HG02678 (cell line): ENCODE results near the gene CYS1.
"Not testable (repeated sequence)": the region's sequence is repeated elsewhere in the genome, so short reads cannot be mapped to it uniquely, and the experiment has no call there.

Source experiments
- ATAC-seq: cut with Tn5 transposase; IDR thresholded peaks from one replicate; pipeline ENCODE4 v1.9.1; 2021; ENCODE audit warnings: mild to moderate bottlenecking, moderate library complexity; ENCODE audit not compliant: unreplicated experiment

The CYS1 gene

DNA sequence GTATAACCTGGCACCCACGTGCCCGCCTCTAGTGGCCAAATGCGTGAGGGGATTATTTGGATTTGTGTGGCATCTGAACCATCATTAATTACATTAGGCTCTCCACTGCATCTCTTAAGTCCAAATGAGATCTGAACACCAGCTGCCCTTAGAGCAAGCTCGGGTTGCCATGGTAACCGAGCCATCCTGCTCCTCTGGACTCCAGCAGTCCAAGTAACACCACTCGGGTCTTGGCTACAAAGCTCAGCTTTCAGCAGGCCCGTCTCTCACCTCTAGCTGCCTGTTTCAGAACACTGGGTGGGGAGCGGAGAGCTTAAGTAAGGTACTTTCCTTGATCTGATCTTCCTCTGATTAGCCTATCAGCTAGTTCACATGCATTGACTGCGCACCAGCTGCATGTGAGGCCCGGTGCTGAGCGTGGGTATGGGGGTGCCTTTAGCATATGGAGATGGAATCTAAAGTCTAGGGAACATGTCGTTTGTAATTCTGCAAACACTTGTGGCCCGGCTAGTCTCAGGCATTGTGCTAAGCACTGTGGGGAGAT lies 14.1 kb upstream of the CYS1 start:
- ATAC-seq = no peak

- not testable (repeated sequence) for ATAC-seq
These were observed 11.7 kb upstream of the CYS1 start for GRCh38 chr2:10091889-10092244.

DNA sequence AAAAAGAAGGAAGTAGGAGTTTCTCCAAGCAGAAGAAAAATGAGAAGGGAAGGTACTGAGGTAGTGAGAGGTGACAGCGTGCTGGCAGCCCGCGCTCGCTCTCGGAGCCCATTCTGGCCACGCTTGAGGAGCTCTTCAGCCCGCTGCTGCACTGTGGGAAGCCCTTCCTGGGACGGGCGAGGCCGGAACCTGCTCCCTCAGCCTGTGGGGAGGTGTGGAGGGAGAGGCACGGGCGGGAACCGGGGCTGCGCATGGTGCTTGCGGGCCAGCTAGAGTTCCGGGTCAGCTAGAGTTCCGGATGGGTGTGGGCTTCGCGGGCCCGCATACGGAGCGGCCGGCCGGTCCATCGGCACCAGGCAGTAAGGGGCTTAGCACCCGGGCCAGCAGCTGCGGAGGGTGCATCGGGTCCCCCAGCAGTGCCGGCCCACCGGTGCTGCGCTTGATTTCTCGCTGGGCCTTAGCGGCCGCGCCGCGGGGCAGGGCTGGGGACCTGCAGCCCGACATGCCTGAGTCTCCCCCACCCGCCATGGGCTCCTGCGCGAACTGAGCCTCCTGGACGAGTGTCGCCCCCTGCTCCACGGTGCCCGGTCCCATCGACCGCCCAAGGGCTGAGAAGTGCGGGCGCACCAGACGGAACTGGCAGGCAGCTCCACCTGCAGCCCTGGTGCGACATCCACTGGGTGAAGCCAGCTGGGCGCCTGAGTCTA lies 11.1 kb upstream of the CYS1 start:
- peak; percentile 35 for ATAC-seq

DNA sequence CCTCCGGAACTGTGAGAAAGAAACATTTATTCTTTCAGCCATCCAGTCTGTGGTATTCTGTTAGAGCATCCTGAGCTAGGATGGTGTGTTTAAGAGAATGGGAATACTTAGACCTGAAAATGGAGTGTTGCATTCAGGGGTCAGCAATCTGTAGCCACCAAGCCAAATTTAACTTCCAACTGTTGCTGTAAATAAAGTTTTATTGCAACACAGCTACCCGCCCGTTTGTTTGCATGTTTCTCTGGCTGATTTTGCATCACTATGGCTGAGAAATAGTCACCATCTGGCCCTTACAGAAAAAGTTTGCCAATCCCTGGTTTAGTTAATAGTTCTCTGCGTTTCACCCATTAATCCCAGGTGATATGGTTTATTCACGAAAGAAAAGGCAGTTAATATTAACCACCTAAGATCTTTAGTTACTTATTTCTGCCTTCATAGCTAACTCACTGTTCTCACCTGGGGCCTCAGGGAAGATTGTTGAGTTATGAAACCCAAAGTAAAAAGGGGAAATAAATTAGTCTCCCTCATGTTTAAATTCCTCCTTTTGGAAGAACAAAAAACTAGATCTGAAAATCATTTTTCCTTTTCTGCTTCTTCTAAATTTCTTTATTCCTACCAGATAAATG lies 9.5 kb upstream of the CYS1 start:
- peak; percentile 40 for ATAC-seq

GRCh38 chr2:10087360-10087759 lies 7.1 kb upstream of the CYS1 start:
- no peak for ATAC-seq

- ATAC-seq = no peak
These were observed 6.7 kb upstream of the CYS1 start for GRCh38 chr2:10086950-10087349.

GRCh38 chr2:10085668-10086059 lies 5.5 kb upstream of the CYS1 start:
- ATAC-seq = no peak

DNA sequence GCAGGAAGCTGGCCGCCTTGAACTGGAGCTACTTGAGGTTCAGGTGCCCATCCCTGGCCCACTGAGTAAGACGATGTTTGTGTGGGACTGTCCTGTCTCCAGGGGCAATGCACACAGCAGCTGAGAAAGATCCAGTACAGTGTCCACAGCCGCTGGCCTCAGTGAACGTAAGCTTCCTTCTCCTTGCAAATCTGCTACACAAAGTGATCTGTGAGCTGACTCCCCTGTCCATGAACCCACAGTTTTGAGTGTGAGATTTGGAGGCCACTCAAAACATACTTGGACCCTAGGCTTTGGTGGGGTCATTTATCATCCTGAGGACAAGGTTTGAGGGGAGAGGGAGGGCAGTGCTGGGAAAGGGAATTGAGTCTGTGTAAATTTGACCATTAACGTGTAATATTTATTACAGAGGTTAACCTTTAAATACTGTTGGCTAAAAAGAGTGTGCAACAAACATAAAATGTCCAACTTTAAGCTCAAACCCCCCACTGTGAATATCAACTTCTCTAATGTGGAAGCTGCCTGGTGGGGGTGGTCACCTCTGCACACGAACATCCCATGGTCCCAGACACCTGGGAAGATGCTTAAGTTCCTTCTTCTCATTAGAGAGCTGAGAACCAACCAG lies 4.9 kb upstream of the CYS1 start:
- ATAC-seq = no peak

DNA sequence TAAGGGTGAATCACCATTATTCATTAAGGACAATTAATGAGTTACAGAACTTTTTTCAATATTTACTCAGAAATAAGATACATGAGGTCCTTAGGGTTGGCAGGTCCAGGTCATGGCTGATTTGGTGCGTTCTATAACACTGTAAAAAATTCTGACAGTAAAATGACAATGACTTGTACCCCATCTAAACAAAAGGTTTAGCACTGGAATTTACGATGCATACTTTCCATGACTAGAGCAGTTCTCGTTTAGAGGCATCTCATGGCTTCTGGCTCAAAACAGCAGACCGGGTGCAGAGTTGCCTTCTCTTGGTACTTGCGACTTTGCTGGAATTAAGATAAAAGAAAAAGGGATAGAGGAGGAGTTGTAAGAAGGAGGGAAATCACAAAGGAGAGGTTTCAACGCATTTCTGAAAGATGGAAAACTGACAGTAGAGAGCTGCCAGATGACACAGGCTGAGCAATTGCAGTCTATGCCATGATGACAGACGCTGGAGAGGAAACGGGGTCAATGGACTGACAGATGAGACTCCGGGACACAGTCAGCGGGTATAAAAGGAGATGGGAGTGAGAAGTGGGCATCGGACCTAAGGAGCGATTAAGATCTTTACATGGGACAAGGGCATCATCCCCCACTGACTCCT lies 4.1 kb upstream of the CYS1 start:
- ATAC-seq = no peak

DNA sequence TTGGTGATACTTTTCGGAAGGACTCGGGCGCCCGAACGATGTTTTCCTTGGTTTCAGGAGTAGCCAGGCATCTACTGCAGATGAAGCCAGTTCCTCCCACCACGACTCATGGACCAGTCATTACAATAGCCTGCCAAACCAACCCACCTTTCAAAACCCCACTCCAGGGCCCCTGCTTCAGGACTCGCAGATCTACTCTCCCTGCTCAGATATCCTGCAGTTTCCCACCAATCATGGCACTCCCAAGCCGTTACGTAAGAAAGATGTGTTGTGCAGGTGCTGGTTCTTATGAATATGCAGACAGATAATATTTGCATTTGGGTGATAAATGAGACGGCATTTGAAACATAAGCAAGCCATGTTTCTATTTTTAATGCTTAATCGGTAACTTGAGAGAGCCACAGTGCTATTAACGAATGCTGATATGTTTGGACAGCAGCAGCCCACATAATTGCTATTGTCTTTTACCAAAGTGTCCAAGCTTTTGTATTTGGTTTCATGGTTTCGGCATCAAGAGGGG lies 3.5 kb upstream of the CYS1 start:
- ATAC-seq = peak; percentile 33

- ATAC-seq = no peak
These were observed 2.8 kb upstream of the CYS1 start for GRCh38 chr2:10083046-10083445.

GRCh38 chr2:10080536-10081304 lies 509 bp upstream of the CYS1 start:
- ATAC-seq = peak; percentile 21

- ATAC-seq = peak; percentile 21
These were observed 843 bp downstream of the CYS1 start for GRCh38 chr2:10079266-10079869.

GRCh38 chr2:10078704-10079265 lies 1.4 kb downstream of the CYS1 start:
- ATAC-seq = no peak

- ATAC-seq = no peak
These were observed 2.2 kb downstream of the CYS1 start for GRCh38 chr2:10078001-10078400.

- no peak for ATAC-seq
These were observed 3.2 kb downstream of the CYS1 start for GRCh38 chr2:10076988-10077527.

DNA sequence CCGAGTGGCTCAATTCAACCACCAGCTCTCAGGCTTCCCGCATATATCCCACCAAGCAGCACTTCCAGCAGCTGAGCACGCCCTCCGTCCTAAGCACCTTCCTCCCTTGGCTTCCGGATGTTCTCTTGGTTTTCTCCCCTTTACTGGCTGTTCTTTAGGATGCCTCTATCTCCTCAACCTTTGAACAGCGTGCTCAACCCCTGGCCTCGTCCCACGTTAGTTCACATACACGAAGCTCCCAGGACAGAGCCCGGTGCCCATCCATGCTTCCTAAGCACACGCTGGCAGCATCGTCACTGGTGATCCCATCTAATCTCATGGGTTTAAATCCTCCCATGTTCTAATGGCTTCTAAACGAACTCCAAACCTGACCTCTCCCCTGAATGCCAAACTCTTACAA lies 3.7 kb downstream of the CYS1 start:
- ATAC-seq = no peak

GRCh38 chr2:10075571-10076209 lies 4.5 kb downstream of the CYS1 start:
- ATAC-seq = no peak

- ATAC-seq = no peak
These were observed 5.1 kb downstream of the CYS1 start for GRCh38 chr2:10075101-10075500.
